ENCODE results near the gene COL1A2. TPM values are rescaled to one million over a fixed set of nuclear protein-coding genes. Genes with fewer than 3 reads are reported as not detected.

COL1A2 gene
- total RNA-seq, 1 experiment from 2014 or later: 3.0 TPM

DNA sequence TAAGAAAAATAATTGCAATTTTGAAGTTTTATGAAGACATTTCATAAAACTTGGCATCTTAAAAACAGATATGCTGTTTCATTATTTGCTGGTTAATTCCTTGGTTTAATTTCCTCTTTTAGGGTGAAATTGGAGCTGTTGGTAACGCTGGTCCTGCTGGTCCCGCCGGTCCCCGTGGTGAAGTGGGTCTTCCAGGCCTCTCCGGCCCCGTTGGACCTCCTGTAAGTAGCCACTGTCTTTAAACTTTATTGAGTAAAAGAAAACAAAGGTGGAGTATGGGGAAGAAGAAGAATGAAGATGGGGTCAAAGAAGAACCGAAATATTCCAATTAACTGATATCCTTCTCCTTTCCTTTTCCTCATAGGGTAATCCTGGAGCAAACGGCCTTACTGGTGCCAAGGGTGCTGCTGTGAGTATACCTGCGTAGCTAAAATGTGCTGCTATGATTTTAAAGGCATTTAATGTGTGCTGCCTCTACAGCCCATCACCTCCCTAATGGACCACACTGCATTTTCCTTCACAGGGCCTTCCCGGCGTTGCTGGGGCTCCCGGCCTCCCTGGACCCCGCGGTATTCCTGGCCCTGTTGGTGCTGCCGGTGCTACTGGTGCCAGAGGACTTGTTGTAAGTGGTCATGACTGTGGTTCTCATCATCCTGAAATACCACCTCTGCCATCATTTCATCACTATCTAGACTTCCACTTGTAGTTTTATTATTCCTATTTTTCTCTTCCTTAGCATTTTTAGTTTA lies 14.7 kb downstream of the COL1A2 start:
- no TSS peak for BruUV-seq (replicated peaks)
- ATAC-seq (no peak), DNase-seq (ENCODE audit: low read depth, low spot score) (no peak)
- H3K36me3 ChIP-seq (ENCODE audit: control insufficient read depth in 1 of 2, insufficient read depth in 2 of 2, low read length in 2 of 2): no peaks in the 10 kb centered on the region
- intact Hi-C loops (cut with micrococcal nuclease): no loop called here
- RAD21 ChIA-PET (ENCODE audit: low non-redundant PET in 1 of 2, low total read pairs in 2 of 2, uncharacterized antibody in 2 of 2, unreplicated experiment in 2 of 2): no interaction called here
- H3K27ac ChIP-seq (ENCODE audit: low read depth, low read length): no peak overlapping the region
- no peaks in the 10 kb centered on the region for H3K27me3 ChIP-seq (ENCODE audit: insufficient read depth, low read length)
- H3K9me2 ChIP-seq (ENCODE audit: insufficient read depth): no peaks in the 10 kb centered on the region
- H2AFZ ChIP-seq (ENCODE audit: low read depth, low read length, poor library complexity, severe bottlenecking): no peak overlapping the region
- TF ChIP-seq YY1 (IDR thresholded peaks at IDR 0.05; ENCODE audit: extremely low read depth, insufficient replicate concordance, low read depth, low read length) (no peak), ZNF274 (IDR thresholded peaks at IDR 0.05; ENCODE audit: low read depth, low read length) (no peak), ZFX (IDR thresholded peaks at IDR 0.05) (no peak), TCF7L2 (IDR thresholded peaks at IDR 0.05; ENCODE audit: borderline replicate concordance, extremely low read depth, insufficient read depth, insufficient read length) (no peak), EGR1 (IDR thresholded peaks at IDR 0.05; ENCODE audit: low read depth) (no peak), EZH2phosphoT487 (IDR thresholded peaks at IDR 0.05; ENCODE audit: borderline replicate concordance) (no peak), SIN3A (IDR thresholded peaks at IDR 0.05; ENCODE audit: low read depth) (no peak), REST (IDR thresholded peaks at IDR 0.05; ENCODE audit: low read depth) (no peak), ELF1 (IDR thresholded peaks at IDR 0.05; ENCODE audit: borderline replicate concordance, low read depth) (no peak), SP1 (IDR thresholded peaks at IDR 0.05; ENCODE audit: low read depth) (no peak), FOSL1 (IDR thresholded peaks at IDR 0.05; ENCODE audit: low read depth) (no peak), EZH2 (IDR thresholded peaks at IDR 0.05) (no peak), POLR2AphosphoS5 (IDR thresholded peaks at IDR 0.05; ENCODE audit: low read depth, low read length) (no peak), CEBPB (IDR thresholded peaks at IDR 0.05; ENCODE audit: low read depth) (no peak)
- TF ChIP-seq, protein P1, sequence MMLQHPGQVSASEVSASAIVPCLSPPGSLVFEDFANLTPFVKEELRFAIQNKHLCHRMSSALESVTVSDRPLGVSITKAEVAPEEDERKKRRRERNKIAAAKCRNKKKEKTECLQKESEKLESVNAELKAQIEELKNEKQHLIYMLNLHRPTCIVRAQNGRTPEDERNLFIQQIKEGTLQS (IDR thresholded peaks at IDR 0.05): no peak
- TF ChIP-seq, protein P2, sequence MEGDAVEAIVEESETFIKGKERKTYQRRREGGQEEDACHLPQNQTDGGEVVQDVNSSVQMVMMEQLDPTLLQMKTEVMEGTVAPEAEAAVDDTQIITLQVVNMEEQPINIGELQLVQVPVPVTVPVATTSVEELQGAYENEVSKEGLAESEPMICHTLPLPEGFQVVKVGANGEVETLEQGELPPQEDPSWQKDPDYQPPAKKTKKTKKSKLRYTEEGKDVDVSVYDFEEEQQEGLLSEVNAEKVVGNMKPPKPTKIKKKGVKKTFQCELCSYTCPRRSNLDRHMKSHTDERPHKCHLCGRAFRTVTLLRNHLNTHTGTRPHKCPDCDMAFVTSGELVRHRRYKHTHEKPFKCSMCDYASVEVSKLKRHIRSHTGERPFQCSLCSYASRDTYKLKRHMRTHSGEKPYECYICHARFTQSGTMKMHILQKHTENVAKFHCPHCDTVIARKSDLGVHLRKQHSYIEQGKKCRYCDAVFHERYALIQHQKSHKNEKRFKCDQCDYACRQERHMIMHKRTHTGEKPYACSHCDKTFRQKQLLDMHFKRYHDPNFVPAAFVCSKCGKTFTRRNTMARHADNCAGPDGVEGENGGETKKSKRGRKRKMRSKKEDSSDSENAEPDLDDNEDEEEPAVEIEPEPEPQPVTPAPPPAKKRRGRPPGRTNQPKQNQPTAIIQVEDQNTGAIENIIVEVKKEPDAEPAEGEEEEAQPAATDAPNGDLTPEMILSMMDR (IDR thresholded peaks at IDR 0.05 in 2 of 3, conservative IDR thresholded peaks at IDR 0.05 in 1 of 3; ENCODE audit: borderline replicate concordance in 1 of 3, insufficient read depth in 1 of 3, low read depth in 2 of 3, low read length in 2 of 3): no peak
- H3K9ac ChIP-seq (ENCODE audit: low read length): no peak overlapping the region
- POLR2A ChIA-PET: no interaction called here
- H4K20me1 ChIP-seq (ENCODE audit: insufficient read depth): no peaks in the 10 kb centered on the region
- no peaks in the 10 kb centered on the region for H3K9me3 ChIP-seq (ENCODE audit: control insufficient read depth in 1 of 2, insufficient read depth in 1 of 2, low read depth in 1 of 2, low read length in 2 of 2)
- H3K4me2 ChIP-seq (ENCODE audit: low read length): no peak overlapping the region
- H3K4me3 ChIP-seq (replicated peaks in 1 of 2; ENCODE audit: low read depth in 1 of 2, low read length in 2 of 2): no peak overlapping the region
- H3K79me2 ChIP-seq (ENCODE audit: insufficient read depth, low read length): no peaks in the 10 kb centered on the region
- no peaks in the 10 kb centered on the region for H3K4me1 ChIP-seq (ENCODE audit: control insufficient read depth in 1 of 2, insufficient read depth in 2 of 2, low read length in 2 of 2)
- CTCF ChIA-PET: no interaction called here

Measured in HCT116 (cell line).